NCI-H146 (cell line): Measurements from ENCODE around the gene DRD4.
"Not testable (repeated sequence)": the region's sequence is repeated elsewhere in the genome, so short reads cannot be mapped to it uniquely, and the experiment has no call there.

Experiments
- DNase-seq: peaks from one replicate; lab custom pipeline; 2025; lab: John Stamatoyannopoulos, UW

Gene DRD4

DNA sequence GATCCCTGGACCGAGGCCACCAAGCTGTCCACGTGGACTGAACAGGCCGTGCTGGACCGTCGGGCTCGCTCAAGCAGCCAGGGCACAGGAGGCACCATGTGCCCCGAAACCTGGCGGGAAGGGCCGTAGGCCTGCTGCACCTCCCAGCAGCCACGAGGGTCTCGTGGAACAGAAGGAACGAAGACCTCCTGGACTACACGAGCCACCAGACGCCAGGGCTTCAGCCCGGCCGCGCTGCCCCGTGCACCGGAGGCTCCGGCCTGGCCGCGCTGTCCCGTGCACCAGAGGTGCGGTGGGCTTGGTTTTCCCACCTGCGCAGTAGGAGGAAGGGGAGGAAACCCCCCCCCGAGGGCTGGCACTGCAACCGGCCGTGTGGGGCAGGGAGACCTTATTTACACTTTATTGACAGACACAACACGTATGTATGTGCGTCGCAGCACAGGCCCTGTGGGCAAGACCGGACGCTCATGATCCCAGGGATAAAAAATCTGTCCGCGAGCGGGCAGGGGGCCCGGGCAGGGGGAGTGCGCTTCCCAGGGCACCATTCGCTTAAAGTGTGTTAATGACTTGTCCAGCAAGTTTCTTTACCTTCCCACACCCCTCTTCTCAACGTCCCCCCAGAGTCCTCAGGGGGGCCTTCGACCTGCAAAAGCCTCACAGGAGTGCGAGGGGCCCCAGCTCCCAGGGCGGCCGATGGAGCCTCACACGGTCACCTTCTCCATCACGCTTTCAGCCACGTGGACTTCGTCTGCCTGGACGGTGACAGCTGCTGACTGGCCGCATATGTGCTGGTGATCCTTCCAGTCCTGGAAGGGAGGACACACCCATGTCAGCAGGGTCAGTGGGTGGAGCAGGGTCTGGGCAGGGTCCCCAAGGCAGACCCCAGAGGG is 7.0 kb downstream of the DRD4 start:
- no peak for DNase-seq

DNA sequence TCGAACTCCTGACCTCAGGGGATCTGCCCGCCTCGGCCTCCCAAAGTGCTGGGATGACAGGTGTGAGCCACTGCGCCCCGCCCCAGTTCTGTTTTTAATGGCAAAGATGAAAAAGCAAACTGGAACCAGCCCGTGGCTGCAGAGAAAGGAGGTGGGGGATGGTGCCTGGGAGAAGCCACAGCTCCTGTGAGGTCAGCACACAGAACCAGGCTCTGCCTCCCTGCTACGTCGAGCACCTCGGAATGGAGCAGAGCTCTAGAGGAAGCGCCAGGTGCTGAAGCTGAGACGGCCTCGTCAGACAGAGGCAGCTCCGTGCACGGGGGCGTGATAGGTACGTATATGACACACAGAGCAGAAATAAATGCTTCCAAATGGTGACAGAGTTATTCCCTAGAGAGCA is 8.5 kb downstream of the DRD4 start:
- DNase-seq, result no peak

DNA sequence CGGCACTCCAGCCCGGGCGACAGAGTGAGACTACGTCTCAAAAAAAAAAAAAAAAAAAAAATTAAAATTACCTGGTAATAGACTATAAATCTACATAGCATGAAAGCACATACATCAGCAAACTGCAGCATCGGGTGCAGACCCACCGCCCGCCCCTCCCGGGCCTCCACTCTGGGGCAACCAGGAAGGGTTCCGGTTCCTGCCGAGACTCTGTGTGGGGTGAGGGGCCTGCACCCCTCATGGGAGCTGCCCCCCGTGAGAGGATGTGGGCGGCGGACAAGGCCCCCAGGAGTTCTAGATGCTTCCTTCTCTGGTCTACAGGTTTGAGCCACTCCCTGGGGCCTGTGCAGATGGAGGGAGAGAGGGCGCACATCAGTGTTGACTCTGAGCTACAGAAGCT is 9.1 kb downstream of the DRD4 start:
- no peak for DNase-seq

DNA sequence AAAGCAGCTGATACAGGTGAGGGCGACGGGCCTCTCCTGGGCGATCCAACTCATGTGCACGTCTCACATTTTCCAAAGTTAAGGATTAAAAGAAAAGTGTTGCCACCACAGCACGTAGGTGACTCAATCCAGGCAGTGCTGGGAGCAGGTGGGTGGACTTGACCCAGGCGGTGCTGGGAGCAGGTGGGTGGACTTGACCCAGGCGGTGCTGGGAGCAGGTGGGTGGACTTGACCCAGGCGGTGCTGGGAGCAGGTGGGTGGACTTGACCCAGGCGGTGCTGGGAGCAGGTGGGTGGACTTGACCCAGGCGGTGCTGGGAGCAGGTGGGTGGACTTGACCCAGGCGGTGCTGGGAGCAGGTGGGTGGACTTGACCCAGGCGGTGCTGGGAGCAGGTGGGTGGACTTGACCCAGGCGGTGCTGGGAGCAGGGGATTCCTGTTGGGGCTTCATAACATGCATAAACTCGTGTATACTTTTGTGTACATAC is 10.6 kb downstream of the DRD4 start:
- not testable (repeated sequence) for DNase-seq

DNA sequence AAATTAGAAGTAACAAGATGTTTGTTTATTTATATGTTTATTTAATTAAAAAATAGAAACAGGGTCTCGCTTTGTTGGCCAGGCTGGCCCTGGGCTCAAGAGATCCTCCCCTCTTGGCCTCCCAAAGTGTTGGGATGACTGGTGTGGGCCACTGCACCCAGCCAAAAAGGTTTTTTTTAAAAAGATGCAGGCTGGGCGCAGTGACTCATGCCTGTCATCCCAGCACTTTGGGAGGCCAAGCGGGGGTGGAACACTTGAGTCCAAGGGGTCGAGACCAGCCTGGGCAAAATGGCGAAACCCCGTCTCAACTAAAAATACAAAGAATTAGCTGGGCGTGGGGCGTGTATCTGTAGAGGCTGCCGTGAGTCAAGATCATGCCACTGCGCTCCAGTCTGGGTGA is 13.4 kb downstream of the DRD4 start:
- DNase-seq, result no peak

DNA sequence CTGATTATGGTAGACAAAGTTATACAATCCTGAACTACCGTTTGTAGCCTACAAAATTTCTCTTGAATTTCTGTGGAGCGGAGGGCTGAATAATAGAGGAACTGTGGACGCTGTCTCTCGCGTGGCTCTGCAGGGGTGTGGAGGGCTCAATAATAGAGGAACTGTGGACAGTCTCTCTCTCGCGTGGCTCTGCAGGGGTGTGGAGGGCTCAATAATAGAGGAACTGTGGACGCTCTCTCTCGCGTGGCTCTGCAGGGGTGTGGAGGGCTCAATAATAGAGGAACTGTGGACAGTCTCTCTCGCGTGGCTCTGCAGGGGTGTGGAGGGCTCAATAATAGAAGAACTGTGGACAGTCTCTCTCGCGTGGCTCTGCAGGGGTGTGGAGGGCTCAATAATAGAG is 16.1 kb downstream of the DRD4 start:
- DNase-seq, result not testable (repeated sequence)

DNA sequence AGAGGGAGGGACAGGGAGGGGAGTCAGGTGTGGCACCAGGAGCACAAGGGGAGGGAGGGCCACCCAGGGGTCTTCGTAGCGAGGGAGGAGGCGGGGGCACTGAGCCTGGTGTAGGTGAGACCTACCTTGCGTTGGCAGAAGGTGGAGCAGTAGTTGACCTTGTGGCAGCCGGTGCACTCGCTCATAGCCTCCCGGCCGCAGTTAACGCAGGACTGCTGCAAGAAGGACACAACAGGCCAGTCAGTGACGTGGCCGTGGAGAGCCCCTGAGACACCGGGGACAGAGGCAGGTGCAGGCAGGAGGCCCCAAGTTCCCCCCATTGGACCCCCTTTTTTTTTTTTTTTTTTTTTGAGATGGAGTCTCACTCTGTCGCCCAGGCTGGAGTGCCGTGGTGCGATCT is 16.8 kb downstream of the DRD4 start:
- DNase-seq, result no peak

DNA sequence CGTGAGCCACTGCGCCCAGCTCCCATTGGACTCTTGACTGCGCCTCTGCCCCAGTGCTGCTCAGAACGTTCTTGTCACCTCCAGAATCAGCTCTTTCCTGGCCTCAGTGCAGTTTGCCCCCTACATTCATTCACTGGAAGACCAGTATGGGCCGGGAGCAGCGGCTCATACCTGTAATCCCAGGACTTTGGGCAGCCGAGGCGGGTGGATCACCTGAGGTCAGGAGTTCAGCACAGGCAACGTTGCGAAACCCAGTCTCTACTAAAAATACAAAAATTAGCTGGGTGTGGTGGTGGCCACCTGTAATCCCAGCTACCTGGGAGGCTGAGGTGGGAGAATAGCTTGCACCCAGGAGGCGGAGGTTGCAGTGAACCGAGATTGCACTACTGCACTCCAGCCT is 17.4 kb downstream of the DRD4 start:
- not testable (repeated sequence) for DNase-seq

DNA sequence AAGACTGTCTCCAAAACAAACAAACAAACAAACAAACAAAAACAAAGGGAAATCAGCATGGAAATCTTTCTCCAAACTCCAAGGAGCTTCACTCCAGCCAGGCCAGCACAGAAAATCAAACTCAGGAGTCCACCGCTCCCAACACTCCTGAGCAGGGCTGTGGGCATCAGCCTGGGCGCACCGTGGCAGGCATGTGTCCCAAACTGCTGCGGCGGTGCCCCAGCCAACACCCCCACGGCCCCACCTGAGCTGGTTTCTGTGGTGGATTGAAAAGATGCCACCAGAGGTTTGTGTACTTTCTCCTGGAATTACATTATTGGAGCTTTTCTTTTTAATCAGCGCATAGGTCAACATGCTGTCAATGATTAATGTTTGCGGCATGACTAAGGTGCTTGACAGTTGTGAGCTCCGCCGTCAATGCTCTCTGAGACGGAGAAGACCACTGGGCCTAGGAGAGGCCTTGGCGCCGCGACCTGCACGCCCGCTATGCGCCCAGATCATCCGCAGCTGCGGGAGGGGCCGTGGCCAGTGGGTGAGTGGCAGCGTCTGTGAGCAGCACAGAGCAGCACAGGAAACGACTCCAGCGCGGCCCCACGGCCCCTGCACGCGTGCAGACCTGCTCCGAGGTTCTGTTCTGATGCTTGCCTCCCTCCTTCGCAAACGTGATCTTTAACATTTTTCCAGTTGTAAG is 18.1 kb downstream of the DRD4 start:
- no peak for DNase-seq

DNA sequence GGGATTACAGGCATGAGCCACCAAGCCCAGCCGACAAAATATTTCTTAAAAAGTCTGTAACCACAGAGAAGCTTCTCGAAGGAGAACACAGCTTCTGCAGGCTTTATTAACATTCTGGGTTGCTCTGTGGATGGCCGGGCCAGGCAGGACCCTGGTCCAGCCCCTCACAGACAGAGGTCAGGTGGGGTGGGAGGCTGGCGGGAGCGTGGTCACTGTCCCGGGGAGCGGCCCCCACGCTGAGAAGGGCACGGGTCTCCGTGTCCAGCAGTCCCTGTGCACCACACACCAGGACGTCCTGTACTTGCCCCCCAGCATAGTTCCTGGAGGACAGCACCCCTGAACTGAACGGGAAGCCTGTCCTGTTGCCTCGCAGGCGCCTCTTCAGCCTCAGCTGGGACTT is 19.4 kb downstream of the DRD4 start:
- no peak for DNase-seq

DNA sequence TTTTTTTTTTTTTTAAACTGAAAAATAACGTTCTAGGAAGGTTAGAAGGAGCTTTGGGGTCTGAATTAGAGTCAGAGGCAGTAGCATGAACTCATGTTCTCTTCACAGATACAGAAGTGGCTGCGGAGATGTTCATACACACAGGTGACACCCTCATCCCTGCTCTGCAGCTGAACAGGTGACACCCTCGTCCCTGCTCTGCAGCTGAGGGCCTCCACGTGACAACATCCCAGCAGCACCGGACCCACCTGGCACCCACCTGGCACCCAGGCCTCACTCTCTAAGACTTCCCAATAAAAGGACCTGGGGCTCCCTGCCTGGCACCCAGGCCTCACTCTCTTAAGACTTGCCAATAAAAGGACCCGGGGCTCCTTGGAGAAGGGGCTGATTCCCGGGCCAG is 19.8 kb downstream of the DRD4 start:
- no peak for DNase-seq

DNA sequence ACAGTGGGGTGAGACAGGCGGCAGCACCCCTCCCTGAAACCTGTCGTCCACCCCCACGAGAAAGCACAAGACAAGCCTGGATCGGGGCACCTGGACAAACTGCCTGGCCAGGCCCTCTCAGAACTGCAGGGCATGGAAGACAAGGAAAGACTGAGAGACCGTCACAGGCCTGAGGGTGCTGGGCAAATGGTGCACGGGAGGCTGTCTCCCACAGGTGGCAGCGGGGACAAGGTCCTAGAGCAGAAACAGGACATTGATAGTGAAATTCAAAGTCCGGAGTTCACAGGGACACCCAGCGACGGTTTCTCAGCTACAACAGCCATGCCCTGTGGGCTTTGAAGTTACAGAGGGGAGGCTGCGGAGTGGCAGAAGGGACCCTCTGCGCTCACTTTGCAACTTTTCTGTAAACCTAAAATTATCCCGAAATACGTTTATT is 20.6 kb downstream of the DRD4 start:
- DNase-seq, result no peak

DNA sequence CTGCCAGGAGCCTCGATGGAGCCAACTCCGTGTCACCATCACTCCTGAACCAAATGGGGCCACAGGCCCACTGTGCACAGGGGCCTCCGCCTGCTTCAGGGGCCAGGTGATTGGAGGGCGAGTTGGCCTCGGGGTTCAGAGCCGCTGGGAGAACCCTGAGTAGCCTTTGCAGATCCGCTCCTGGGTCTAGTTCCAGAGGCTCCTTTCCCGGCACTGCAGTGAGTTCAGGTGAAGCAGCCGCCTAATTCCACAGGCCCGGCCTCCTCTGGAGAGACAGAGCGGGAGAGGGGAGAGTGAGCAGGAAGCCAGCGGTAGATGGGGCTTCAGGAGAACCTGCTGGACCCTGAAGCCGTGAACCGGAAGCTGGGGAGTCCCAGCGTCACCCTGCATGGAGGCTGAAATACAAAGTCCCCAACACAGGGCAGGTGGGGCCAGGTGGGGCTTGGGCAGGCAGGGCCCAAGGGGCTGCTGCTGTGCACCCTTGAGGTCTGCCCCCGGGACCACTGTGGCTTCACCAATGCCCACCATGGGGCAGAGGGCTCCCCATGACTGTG is 22.5 kb downstream of the DRD4 start:
- DNase-seq, result no peak

DNA sequence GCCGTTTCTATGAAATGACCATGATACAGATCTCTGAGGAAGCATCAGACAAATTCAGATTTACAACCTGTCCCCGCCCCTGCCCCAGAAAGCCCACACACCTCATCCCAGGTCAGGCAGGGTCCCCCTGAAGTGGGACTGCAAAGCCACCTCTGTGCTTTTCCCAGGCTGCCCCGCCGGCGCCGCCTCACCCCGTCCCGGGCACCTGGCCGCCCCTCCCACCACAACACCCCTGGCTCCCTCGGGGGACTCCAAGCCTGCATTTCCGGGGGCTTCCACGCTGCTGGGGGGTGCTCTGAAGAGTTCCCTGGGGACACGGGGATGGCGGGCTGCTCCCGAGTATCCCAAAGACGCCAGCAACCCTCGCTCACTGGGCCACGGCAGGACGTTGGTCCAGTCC is 23.2 kb downstream of the DRD4 start:
- no peak for DNase-seq

DNA sequence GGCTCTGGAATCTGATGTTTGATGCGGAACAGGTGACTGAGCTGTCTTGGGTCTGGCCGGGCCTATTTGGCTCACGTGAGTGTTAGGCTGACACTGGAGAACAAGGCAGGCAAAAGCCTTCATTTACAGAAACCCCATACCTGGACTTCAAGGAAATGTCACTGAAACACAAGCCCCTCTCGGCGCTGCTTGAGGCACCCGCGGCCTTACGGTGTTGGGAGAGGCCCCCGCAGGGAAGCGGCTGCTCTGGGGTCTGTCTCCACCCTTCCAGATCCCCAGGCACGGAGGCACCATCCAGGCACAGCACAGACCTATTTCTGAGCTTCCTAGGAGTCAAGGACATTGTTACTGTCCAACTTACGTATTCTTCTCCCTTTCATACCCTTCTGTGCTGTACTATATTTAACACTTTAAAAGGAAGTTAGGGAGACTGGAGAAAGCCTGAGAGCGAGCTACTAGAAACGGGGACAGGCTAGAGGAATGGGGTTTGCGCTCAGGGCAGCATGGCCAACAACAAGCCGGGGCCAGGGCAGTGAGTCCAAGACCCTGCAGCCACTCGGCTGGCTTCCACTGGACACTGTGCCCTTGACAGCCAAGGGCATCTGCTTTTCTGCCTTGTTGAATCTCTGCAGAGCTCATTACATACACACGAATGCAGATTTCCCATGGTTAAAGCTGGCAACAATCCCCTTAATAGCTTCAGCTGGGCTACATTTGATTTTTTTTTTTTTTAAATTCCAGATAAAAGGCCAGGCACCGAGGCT is 23.8 kb downstream of the DRD4 start:
- no peak for DNase-seq

DNA sequence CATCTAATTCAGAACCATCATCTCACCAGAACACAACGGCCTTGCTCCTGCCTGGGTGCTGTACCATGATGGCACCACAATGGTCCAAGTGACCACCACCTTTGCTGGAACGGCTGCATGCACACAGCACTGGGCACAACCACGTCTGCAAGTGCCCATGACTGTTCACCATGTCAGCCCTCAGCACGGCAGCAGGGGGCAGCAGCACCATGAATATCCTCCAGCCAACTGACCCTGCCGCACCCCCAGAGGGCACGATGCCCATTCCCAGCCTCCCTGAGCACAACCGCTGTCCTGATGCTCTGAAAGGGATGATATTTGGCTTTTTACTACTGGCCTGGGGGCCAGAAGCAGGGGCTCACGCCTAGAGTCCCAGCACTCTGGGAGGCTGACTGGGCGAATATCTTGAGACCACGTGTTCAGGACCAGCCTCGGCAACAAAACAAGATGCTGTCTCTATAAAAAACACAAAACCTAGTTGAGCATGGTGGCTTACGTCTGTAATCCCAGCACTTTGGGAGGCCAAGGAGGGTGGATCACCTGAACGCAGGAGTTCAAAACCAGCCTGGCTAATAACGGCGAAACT is 25.7 kb downstream of the DRD4 start:
- no peak for DNase-seq

DNA sequence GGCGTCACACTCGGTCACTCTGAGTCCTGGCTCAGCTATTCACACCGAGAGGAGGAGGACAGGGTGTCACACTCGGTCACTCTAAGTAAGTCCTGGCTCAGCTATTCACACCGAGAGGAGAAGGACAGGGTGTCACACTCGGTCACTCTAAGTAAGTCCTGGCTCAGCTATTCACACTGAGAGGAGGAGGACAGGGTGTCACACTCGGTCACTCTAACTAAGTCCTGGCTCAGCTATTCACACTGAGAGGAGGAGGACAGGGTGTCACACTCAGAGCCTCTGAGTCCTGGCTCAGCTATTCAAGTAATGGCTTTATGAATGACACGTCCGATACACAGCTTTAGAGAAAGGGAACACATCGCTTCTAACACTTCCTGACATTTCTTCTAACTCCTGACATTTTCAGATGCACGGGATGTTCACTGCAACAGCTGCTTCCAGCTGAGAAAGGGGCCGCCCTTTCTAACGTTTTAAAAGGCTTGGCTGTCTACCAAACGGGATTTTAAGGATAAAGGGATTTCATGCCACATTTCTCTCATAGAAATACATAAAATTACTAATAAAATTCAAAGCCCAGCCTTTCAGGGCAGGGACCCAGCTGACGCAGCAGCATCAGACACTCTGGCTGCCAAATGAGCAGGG is 28.1 kb downstream of the DRD4 start:
- no peak for DNase-seq

DNA sequence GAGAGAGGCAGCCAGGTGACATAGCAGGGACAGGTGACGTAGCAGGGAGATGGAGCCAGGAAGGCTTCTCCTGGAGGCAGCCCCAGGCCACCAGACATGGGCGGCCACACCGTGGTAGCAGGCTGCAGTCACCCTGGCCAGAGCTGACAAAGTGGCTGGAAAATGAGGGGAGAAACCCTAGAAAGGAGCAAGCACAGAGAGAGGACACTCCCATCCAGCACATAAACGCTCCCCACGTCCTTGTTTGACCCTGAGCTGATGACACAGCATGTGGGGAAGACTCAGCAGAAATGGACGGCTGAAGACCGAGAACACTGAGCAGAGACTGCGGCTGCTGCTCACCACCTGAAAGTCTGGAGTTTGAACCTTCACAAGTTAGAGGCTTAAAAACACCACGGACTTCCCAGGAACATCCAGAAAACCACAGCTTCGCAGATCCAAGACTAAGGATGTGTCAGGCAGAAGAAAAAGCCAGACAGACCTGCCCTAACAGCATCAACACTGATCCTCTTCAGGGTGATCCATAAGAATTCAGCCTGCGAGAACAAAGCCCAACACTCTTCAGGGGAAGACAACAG is 28.7 kb downstream of the DRD4 start:
- no peak for DNase-seq

DNA sequence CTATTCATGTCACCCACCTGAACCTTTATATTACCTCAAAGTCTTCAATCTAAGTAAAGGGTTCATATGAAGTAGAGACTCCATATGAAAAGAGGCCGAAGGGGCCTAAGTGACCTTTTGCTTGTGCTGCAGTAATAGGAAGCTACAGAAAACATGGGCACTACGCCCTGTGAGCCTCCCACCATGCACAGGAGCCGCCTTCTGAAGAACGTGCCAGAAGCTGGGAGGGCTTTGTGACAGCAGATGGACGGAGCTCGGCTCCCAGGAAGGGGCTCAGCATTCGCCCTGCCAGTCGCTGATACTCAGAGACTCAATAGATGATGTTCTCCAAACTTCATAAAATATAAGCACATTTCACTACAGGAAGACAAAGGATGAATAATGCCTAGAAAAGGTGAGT is 36.8 kb downstream of the DRD4 start:
- DNase-seq, result no peak

DNA sequence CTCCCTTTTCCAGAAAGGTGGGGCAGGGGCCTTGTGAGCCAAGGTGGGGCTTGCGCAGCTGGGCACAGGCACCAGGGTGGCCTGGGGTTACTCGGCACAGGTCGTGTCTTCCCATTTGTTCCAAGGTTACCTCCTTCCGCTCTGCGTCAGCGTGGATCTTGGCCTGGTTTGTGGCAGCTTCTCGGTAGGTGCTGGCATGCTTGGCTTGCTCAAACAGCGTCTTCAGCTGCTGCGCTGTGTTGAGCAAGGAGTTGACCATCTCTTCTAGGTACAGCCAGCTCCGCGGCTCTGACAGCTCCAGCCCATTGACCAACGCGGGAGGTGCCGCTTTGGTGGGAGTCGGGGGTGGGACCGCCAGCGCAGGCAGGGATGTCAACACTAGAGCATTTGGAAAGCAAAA is 37.3 kb downstream of the DRD4 start:
- DNase-seq, result no peak

DNA sequence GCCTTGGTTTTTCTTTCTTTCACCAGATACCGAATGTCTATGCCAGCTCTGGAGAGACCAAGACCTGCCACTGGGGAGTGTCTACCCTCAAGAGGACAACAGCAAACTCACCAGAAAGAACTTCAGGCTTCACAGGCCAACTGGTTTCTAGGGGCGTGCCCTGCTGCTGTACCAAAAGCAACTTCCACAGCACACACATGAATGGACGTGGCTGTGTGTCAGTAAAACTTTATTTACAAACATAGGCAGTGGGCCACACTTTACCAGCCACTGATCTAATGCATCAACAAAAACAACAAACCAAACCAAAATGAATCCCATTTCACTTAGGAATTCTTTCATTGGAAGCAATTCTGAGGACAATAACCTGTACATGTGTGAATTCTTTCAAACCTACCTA is 41.2 kb downstream of the DRD4 start:
- DNase-seq, result no peak
